MCF 10A (cell line): Measurements from ENCODE around the gene MVK. TPM values are rescaled to one million over a fixed set of nuclear protein-coding genes. Genes with fewer than 3 reads are reported as not detected.

Experiments
- BruUV-seq: library from RNA; stranded (reverse); fragments of 400-500 nt; replicated peaks from 2 replicates; lab custom pipeline; 2021; lab: Mats Ljungman, UMichigan
- CTCF ChIA-PET: fragments of 300-600 bp; sonication (Branson Sonifier 250); formaldehyde crosslinking; extraction: SDS; loops from one replicate; lab custom pipeline; 2021; ENCODE audit warnings: antibody characterized with exemption, inconsistent platforms; lab: Yijun Ruan, JAX
- POLR2A ChIA-PET: fragments of 300-600, 350-650 bp; sonication (Branson Sonifier 250); formaldehyde crosslinking; extraction: SDS; loops from one replicate; lab custom pipeline; 2020; ENCODE audit warnings: antibody characterized with exemption, inconsistent platforms; lab: Yijun Ruan, JAX
- DNase-seq: peaks from one replicate; pipeline ENCODE4 v3.0.0-alpha.2; 2018; ENCODE audit not compliant: unreplicated experiment
- H3K27ac Mint-ChIP-seq: one replicate; pipeline ENCODE4 v1.8.0; 2022; ENCODE audit warnings: mild to moderate bottlenecking, low read depth, mixed read lengths; ENCODE audit not compliant: unreplicated experiment
- H3K27me3 Mint-ChIP-seq: one replicate; pipeline ENCODE4 v1.8.0; 2022; ENCODE audit warnings: mixed read lengths; ENCODE audit not compliant: insufficient read depth, unreplicated experiment
- H3K36me3 Mint-ChIP-seq: one replicate; pipeline ENCODE4 v1.8.0; 2022; ENCODE audit warnings: mild to moderate bottlenecking, moderate library complexity, mixed read lengths; ENCODE audit not compliant: insufficient read depth, unreplicated experiment
- H3K4me1 Mint-ChIP-seq: one replicate; pipeline ENCODE4 v1.8.0; 2022; ENCODE audit warnings: mixed read lengths; ENCODE audit not compliant: insufficient read depth, unreplicated experiment
- H3K4me3 Mint-ChIP-seq: one replicate; pipeline ENCODE4 v1.8.0; 2022; ENCODE audit warnings: mild to moderate bottlenecking, moderate library complexity, mixed read lengths; ENCODE audit not compliant: unreplicated experiment
- H3K9me3 Mint-ChIP-seq: one replicate; pipeline ENCODE4 v1.8.0; 2022; ENCODE audit warnings: mixed read lengths; ENCODE audit not compliant: unreplicated experiment
- intact Hi-C: fragments of 100-400 bp; cut with micrococcal nuclease; formaldehyde crosslinking; loops from 2 replicates; pipeline ENCODE4 v1.14.1; 2022
- total RNA-seq: library from RNA; stranded (reverse); gene quantifications from 2 replicates; pipeline ENCODE4 v1.2.3, GENCODE V29; 2022
- TF ChIP-seq, protein P1 (sequence below): fragments of 200-600 bp; IDR thresholded peaks from one replicate; pipeline ENCODE4 v1.8.0; 2022; ENCODE audit warnings: antibody characterized with exemption, mild to moderate bottlenecking; ENCODE audit not compliant: unreplicated experiment

The MVK gene
- total RNA-seq, 1 experiment from 2014 or later: 17.1 TPM

DNA sequence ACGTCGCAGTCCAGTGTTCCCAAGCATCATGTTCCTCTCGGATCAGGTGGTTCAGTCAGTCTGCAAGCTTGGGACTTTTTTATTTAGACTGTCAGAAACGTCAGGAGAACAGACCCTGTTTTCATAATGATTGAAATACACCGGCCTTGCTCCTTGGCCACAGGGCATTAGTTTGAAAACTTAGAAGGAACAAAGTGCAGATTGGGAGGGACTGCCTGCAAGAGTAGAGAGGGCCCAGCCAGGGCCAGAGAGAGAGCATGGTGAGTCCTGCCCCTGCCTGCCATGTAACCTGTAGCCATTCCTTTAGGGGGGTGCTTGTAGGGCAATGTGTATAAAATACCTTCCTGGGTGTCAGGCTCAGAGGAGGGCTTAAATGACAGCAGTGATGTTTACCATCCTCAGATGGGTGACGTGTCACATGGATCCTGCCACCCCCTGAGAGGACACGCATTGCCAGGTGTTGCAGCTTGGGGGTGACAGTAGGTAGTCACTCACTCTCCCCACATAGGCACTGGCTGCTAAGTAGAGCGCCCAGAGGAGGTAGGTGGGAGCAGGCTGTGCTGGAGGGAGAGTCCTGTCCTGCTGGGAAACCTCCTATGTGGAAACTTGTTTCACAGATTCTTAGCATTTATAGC is 46.0 kb upstream of the MVK start:
- Mint-ChIP-seq H3K4me1 (no peaks in the 10 kb centered on the region), H3K27me3 (no peaks in the 10 kb centered on the region), H3K9me3 (no peaks in the 10 kb centered on the region), H3K4me3 (no peak overlapping the region), H3K36me3 (peaks cover 53% of the 10 kb centered on the region), H3K27ac (no peak overlapping the region)
- TF ChIP-seq, protein P1, sequence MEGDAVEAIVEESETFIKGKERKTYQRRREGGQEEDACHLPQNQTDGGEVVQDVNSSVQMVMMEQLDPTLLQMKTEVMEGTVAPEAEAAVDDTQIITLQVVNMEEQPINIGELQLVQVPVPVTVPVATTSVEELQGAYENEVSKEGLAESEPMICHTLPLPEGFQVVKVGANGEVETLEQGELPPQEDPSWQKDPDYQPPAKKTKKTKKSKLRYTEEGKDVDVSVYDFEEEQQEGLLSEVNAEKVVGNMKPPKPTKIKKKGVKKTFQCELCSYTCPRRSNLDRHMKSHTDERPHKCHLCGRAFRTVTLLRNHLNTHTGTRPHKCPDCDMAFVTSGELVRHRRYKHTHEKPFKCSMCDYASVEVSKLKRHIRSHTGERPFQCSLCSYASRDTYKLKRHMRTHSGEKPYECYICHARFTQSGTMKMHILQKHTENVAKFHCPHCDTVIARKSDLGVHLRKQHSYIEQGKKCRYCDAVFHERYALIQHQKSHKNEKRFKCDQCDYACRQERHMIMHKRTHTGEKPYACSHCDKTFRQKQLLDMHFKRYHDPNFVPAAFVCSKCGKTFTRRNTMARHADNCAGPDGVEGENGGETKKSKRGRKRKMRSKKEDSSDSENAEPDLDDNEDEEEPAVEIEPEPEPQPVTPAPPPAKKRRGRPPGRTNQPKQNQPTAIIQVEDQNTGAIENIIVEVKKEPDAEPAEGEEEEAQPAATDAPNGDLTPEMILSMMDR: no peak
- no TSS peak for BruUV-seq
- no peak for DNase-seq
- CTCF ChIA-PET: interaction anchor here (0.9 kb wide), 1 partner anchor 11 kb away, joined by 5 read pairs; no protein-coding TSS in a partner anchor
- intact Hi-C loops: no loop called here
- POLR2A ChIA-PET: no interaction called here

DNA sequence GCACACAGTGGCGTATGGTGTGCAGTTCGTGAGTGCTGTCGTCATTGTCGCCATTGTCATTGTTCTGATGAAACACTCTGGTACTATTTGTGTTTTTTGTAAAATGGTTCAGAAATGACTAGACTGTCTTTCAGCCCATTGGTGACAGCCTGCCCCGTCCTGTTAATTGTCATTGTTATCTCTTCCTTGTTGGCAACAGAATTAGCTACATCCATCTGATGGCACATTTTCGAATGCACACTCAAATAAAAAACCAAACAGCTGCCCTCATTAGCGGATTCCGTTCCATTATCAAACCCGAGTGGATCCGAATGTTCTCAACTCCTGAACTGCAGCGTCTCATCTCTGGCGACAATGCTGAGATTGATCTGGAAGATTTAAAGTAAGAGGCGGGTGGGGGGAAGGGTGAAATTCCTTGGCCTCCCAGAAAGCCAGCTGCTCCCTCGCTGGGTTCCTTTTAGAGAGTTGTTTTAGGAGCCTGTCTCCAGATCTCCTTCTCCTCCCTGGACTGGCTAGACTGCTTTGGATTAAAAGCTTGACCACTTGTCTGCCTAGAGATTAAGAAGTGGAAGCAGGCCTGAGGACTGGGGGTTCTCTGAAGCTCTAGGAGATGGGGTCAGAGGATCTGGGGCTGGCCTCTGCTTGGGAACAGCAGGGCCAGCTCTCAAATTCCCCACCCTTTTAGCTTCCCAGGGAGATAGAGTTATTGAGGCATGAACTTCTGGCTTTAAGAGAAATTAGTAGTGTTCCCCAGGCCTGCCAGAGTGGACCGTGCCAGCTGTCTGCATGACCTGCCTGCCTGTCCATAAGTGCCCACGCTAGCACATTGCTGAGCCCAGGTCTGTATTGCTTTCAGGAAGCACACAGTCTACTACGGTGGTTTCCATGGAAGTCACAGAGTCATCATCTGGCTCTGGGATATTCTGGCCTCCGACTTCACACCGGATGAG is 43.6 kb upstream of the MVK start:
- no peaks in the 10 kb centered on the region for H3K27me3 Mint-ChIP-seq
- CTCF ChIA-PET: interaction anchor here (1.0 to 1.2 kb wide), 3 partner anchors 11 to 136 kb away, joined by 4 to 8 read pairs (median 6); no protein-coding TSS in a partner anchor

DNA sequence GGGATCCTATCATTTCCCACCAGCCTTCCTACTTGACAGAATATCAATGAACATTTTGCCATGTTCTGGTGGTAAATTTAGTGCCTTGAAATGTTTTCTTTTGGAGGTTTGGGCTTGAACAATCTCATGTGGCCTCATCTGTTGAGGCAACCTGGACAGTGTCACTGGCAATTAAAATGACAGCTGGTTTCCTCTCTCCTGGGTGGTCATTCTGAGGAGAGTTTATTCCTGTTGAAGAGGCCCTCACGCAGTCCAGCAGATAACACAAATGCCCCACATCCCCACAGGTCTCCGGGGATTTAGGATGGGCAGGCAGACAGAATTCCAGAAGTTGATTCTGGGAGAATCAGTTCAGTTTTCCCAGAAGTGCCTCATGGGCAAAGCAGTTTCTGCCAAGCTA is 42.2 kb upstream of the MVK start:
- POLR2A ChIA-PET: no interaction called here
- CTCF ChIA-PET: no interaction called here
- no TSS peak for BruUV-seq

More for the DNA sequence above, 43.6 kb upstream of the MVK start:
- Mint-ChIP-seq H3K9me3 (no peaks in the 10 kb centered on the region), H3K4me1 (no peaks in the 10 kb centered on the region), H3K36me3 (peaks cover 43% of the 10 kb centered on the region), H3K27ac (no peak overlapping the region), H3K4me3 (no peak overlapping the region)
- POLR2A ChIA-PET: no interaction called here
- intact Hi-C loops: no loop called here
- TF ChIP-seq, protein P1: no peak
- no TSS peak for BruUV-seq
- DNase-seq: no peak

More for the DNA sequence above, 42.2 kb upstream of the MVK start:
- TF ChIP-seq, protein P1: no peak
- Mint-ChIP-seq H3K4me1 (no peaks in the 10 kb centered on the region), H3K4me3 (no peak overlapping the region), H3K27me3 (no peaks in the 10 kb centered on the region), H3K27ac (no peak overlapping the region), H3K9me3 (no peaks in the 10 kb centered on the region), H3K36me3 (peaks cover 31% of the 10 kb centered on the region)
- intact Hi-C loops: no loop called here
- DNase-seq: no peak
